ENCODE measurements around the gene LITAFD.

The LITAFD gene

GRCh38 chr16:8880839-8881510 is 1.2 kb upstream of the LITAFD start:
- Histone ChIP-seq H3K9me3 (ENCODE audit: control extremely low read depth in 1 of 5, control insufficient read depth in 4 of 5, insufficient read depth in 2 of 5, low read depth in 1 of 5, low read length in 4 of 5) (no peaks in the 10 kb centered on the region), H3K27me3 (replicated peaks in 2 of 5; ENCODE audit: control insufficient read depth in 4 of 5, insufficient read depth in 5 of 5, low read length in 4 of 5) (peaks cover 0 to 16% (median 4%) of the 10 kb centered on the region in 5 experiments), H3K36me3 (ENCODE audit: control insufficient read depth in 4 of 4, insufficient read depth in 4 of 4, low read length in 3 of 4) (no peaks in the 10 kb centered on the region), H3K4me1 (ENCODE audit: control extremely low read depth in 1 of 4, control insufficient read depth in 4 of 4, insufficient read depth in 4 of 4, low read length in 3 of 4) (peaks cover 0 to 6% (median 1%) of the 10 kb centered on the region in 4 experiments), H3K27ac (ENCODE audit: insufficient read depth in 1 of 2, low read depth in 1 of 2, low read length in 2 of 2, poor library complexity in 1 of 2, severe bottlenecking in 2 of 2) (no peak overlapping the region), H3K4me3 (ENCODE audit: control insufficient read depth in 1 of 7, extremely low read depth in 1 of 7, insufficient read depth in 4 of 7, low read depth in 2 of 7, low read length in 6 of 7) (no peak overlapping the region)
- ChIA-PET CTCF (interaction anchor here (0.6 to 8.3 kb wide), 26 partner anchors 9 to 321 kb away, joined by 3 to 85 read pairs (median 4); partner anchors contain the start of genes ABAT, CARHSP1, PMM2 and TMEM186), POLR2A (interaction anchor here (0.6 kb wide), 1 partner anchor 31 kb away, joined by 3 read pairs; no protein-coding TSS in a partner anchor)
- DNase-seq: no peak
- WGBS (ENCODE audit: insufficient coverage): 98% methylated on average over 5 of the region's 8 CpGs

- 94% methylated on average over 13 of the region's 17 CpGs for WGBS (ENCODE audit: insufficient coverage)
- Histone ChIP-seq H3K4me3 (ENCODE audit: control insufficient read depth in 1 of 7, extremely low read depth in 1 of 7, insufficient read depth in 4 of 7, low read depth in 2 of 7, low read length in 6 of 7) (no peak overlapping the region), H3K36me3 (ENCODE audit: control insufficient read depth in 4 of 4, insufficient read depth in 4 of 4, low read length in 3 of 4) (no peaks in the 10 kb centered on the region), H3K27me3 (replicated peaks in 2 of 5; ENCODE audit: control insufficient read depth in 4 of 5, insufficient read depth in 5 of 5, low read length in 4 of 5) (peaks cover 0 to 24% (median 6%) of the 10 kb centered on the region in 5 experiments), H3K9me3 (ENCODE audit: control extremely low read depth in 1 of 5, control insufficient read depth in 4 of 5, insufficient read depth in 2 of 5, low read depth in 1 of 5, low read length in 4 of 5) (no peaks in the 10 kb centered on the region), H3K27ac (ENCODE audit: insufficient read depth in 1 of 2, low read depth in 1 of 2, low read length in 2 of 2, poor library complexity in 1 of 2, severe bottlenecking in 2 of 2) (no peak overlapping the region), H3K4me1 (ENCODE audit: control extremely low read depth in 1 of 4, control insufficient read depth in 4 of 4, insufficient read depth in 4 of 4, low read length in 3 of 4) (peaks cover 0 to 6% (median 1%) of the 10 kb centered on the region in 4 experiments)
- CTCF ChIA-PET: interaction anchor here (1.2 to 8.3 kb wide), 4 partner anchors 11 to 218 kb away, joined by 3 to 85 read pairs (median 20); partner anchors contain the start of gene CARHSP1
- DNase-seq: no peak
- POLR2A ChIA-PET: interaction anchor here (0.7 kb wide), 1 partner anchor 102 kb away, joined by 3 read pairs; no protein-coding TSS in a partner anchor
Observed at GRCh38 chr16:8882725-8883377, 700 bp downstream of the LITAFD start.

GRCh38 chr16:8885674-8886592 is 3.8 kb downstream of the LITAFD start:
- Histone ChIP-seq H3K4me1 (ENCODE audit: control extremely low read depth in 1 of 4, control insufficient read depth in 4 of 4, insufficient read depth in 4 of 4, low read length in 3 of 4) (no peaks in the 10 kb centered on the region), H3K27me3 (replicated peaks in 2 of 5; ENCODE audit: control insufficient read depth in 4 of 5, insufficient read depth in 5 of 5, low read length in 4 of 5) (peaks cover 0 to 24% (median 6%) of the 10 kb centered on the region in 5 experiments), H3K36me3 (ENCODE audit: control insufficient read depth in 4 of 4, insufficient read depth in 4 of 4, low read length in 3 of 4) (peaks cover 0 to 14% (median 7%) of the 10 kb centered on the region in 4 experiments), H3K9me3 (ENCODE audit: control extremely low read depth in 1 of 5, control insufficient read depth in 4 of 5, insufficient read depth in 2 of 5, low read depth in 1 of 5, low read length in 4 of 5) (no peaks in the 10 kb centered on the region), H3K4me3 (ENCODE audit: control insufficient read depth in 1 of 7, extremely low read depth in 1 of 7, insufficient read depth in 4 of 7, low read depth in 2 of 7, low read length in 6 of 7) (no peak overlapping the region), H3K27ac (ENCODE audit: insufficient read depth in 1 of 2, low read depth in 1 of 2, low read length in 2 of 2, poor library complexity in 1 of 2, severe bottlenecking in 2 of 2) (no peak overlapping the region)
- ChIA-PET POLR2A (interaction anchor here (0.6 kb wide), 1 partner anchor 57 kb away, joined by 3 read pairs; no protein-coding TSS in a partner anchor), CTCF (interaction anchor here (0.9 to 8.3 kb wide), 6 partner anchors 10 to 317 kb away, joined by 3 to 85 read pairs (median 4); no protein-coding TSS in a partner anchor)
- DNase-seq: no peak
- WGBS (ENCODE audit: insufficient coverage): 29% methylated on average over 19 of the region's 20 CpGs

- ChIA-PET POLR2A (interaction anchor here (0.6 kb wide), 1 partner anchor 58 kb away, joined by 3 read pairs; no protein-coding TSS in a partner anchor), CTCF (interaction anchor here (1.3 to 8.3 kb wide), 3 partner anchors 9 to 222 kb away, joined by 3 to 85 read pairs (median 8); no protein-coding TSS in a partner anchor)
- DNase-seq: no peak
- WGBS (ENCODE audit: insufficient coverage): 78% methylated on average over 17 of the region's 19 CpGs
- no peaks in the 10 kb centered on the region for H3K9me3 ChIP-seq (ENCODE audit: control extremely low read depth in 1 of 5, control insufficient read depth in 4 of 5, insufficient read depth in 2 of 5, low read depth in 1 of 5, low read length in 4 of 5)
- peaks cover 0 to 22% (median 12%) of the 10 kb centered on the region in 4 experiments for H3K36me3 ChIP-seq (ENCODE audit: control insufficient read depth in 4 of 4, insufficient read depth in 4 of 4, low read length in 3 of 4)
- no peaks in the 10 kb centered on the region for H3K4me1 ChIP-seq (ENCODE audit: control extremely low read depth in 1 of 4, control insufficient read depth in 4 of 4, insufficient read depth in 4 of 4, low read length in 3 of 4)
- no peak overlapping the region for H3K27ac ChIP-seq (ENCODE audit: insufficient read depth in 1 of 2, low read depth in 1 of 2, low read length in 2 of 2, poor library complexity in 1 of 2, severe bottlenecking in 2 of 2)
- no peak overlapping the region for H3K4me3 ChIP-seq (ENCODE audit: control insufficient read depth in 1 of 7, extremely low read depth in 1 of 7, insufficient read depth in 4 of 7, low read depth in 2 of 7, low read length in 6 of 7)
- peaks cover 0 to 24% (median 6%) of the 10 kb centered on the region in 5 experiments for H3K27me3 ChIP-seq (replicated peaks in 2 of 5; ENCODE audit: control insufficient read depth in 4 of 5, insufficient read depth in 5 of 5, low read length in 4 of 5)
Observed at GRCh38 chr16:8886593-8887430, 4.7 kb downstream of the LITAFD start.

GRCh38 chr16:8887431-8887765 is 5.2 kb downstream of the LITAFD start:
- Histone ChIP-seq H3K4me3 (ENCODE audit: control insufficient read depth in 1 of 7, extremely low read depth in 1 of 7, insufficient read depth in 4 of 7, low read depth in 2 of 7, low read length in 6 of 7) (no peak overlapping the region), H3K9me3 (ENCODE audit: control extremely low read depth in 1 of 5, control insufficient read depth in 4 of 5, insufficient read depth in 2 of 5, low read depth in 1 of 5, low read length in 4 of 5) (no peaks in the 10 kb centered on the region), H3K4me1 (ENCODE audit: control extremely low read depth in 1 of 4, control insufficient read depth in 4 of 4, insufficient read depth in 4 of 4, low read length in 3 of 4) (no peaks in the 10 kb centered on the region), H3K36me3 (ENCODE audit: control insufficient read depth in 4 of 4, insufficient read depth in 4 of 4, low read length in 3 of 4) (peaks cover 0 to 28% (median 18%) of the 10 kb centered on the region in 4 experiments), H3K27me3 (replicated peaks in 2 of 5; ENCODE audit: control insufficient read depth in 4 of 5, insufficient read depth in 5 of 5, low read length in 4 of 5) (peaks cover 0 to 24% (median 6%) of the 10 kb centered on the region in 5 experiments), H3K27ac (ENCODE audit: insufficient read depth in 1 of 2, low read depth in 1 of 2, low read length in 2 of 2, poor library complexity in 1 of 2, severe bottlenecking in 2 of 2) (no peak overlapping the region)
- 98% methylated on average over 6 of the region's 6 CpGs for WGBS (ENCODE audit: insufficient coverage)
- ChIA-PET POLR2A (no interaction called here), CTCF (interaction anchor here (0.8 to 4.7 kb wide), 3 partner anchors 7 to 68 kb away, joined by 3 to 34 read pairs (median 3); no protein-coding TSS in a partner anchor)
- no peak for DNase-seq
